Measurements from ENCODE around the gene EEF1B2. TPM values are rescaled to one million over a fixed set of nuclear protein-coding genes. Genes with fewer than 3 reads are reported as not detected.
A peak's percentile ranks its signal among the peaks of the same experiment; 100 is the strongest.

Gene EEF1B2
- total and polyA plus RNA-seq, 2 of the 13 experiments (the other 11 are each of a cell fraction or from before 2014, with no cell fraction given) = 1,284 to 1,731 TPM

DNA sequence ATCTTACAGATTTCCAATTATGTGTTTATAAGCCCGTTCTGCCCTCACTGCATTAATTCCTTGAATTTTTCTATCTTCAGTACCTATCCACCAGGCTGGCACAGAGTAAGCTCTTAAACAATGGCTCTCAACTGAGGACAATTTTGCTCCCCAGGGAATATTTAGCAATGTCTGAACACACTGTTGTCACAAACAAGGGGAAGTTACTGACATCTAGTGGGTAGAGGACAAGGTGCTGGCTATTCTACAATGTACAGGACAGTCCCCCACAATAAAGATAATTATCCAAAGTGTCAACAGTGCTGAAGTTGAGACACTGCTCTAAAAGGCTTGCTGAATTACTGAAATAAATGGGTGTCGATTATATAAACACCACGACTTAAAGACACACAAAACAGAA is 5.5 kb upstream of the EEF1B2 start (continued):
- TF ChIP-seq, protein P1, sequence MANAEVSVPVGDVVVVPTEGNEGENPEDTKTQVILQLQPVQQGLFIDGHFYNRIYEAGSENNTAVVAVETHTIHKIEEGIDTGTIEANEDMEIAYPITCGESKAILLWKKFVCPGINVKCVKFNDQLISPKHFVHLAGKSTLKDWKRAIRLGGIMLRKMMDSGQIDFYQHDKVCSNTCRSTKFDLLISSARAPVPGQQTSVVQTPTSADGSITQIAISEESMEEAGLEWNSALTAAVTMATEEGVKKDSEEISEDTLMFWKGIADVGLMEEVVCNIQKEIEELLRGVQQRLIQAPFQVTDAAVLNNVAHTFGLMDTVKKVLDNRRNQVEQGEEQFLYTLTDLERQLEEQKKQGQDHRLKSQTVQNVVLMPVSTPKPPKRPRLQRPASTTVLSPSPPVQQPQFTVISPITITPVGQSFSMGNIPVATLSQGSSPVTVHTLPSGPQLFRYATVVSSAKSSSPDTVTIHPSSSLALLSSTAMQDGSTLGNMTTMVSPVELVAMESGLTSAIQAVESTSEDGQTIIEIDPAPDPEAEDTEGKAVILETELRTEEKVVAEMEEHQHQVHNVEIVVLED (CRISPR knock-in tag; IDR thresholded peaks at IDR 0.05; ENCODE audit: borderline replicate concordance) = 0 out of 2 replicates have a peak, but pooled peaks have one; percentile 33
- TF ChIP-seq BCL6 (CRISPR knock-in tag; IDR thresholded peaks at IDR 0.05) (peak; percentile 56), SALL1 (CRISPR knock-in tag; IDR thresholded peaks at IDR 0.05) (no peak), XRCC5 (optimal IDR thresholded peaks at IDR 0.05; ENCODE audit: low read length) (peak; percentile 30), ZNF282 (IDR thresholded peaks at IDR 0.05; ENCODE audit: partially characterized antibody) (no peak), FOXJ3 (CRISPR knock-in tag; IDR thresholded peaks at IDR 0.05; ENCODE audit: borderline replicate concordance) (0 out of 2 replicates have a peak, but pooled peaks have one; percentile 29), CEBPG (CRISPR knock-in tag; IDR thresholded peaks at IDR 0.05) (peak; percentile 72), EED (CRISPR knock-in tag; IDR thresholded peaks at IDR 0.05) (no peak), CEBPB (IDR thresholded peaks at IDR 0.05; ENCODE audit: borderline replicate concordance, low read depth, low read length) (peak; percentile 58; the same call in 1 of the 2 replicates), ZNF331 (CRISPR knock-in tag; IDR thresholded peaks at IDR 0.05) (0 out of 2 replicates have a peak, but pooled peaks have one; percentile 24), ZNF264 (CRISPR knock-in tag; IDR thresholded peaks at IDR 0.05) (no peak), KLF6 (CRISPR knock-in tag; IDR thresholded peaks at IDR 0.05) (no peak), SOX5 (CRISPR knock-in tag; IDR thresholded peaks at IDR 0.05; ENCODE audit: borderline replicate concordance) (peak; percentile 21; the same call in 1 of the 2 replicates), SMAD3 (CRISPR knock-in tag; IDR thresholded peaks at IDR 0.05) (0 out of 2 replicates have a peak, but pooled peaks have one; percentile 47), SAP130 (CRISPR knock-in tag; IDR thresholded peaks at IDR 0.05; ENCODE audit: low read depth) (peak; percentile 34; the same call in 1 of the 2 replicates), FOXA1 (IDR thresholded peaks at IDR 0.05) (no peak), FOXA1 (CRISPR knock-in tag; IDR thresholded peaks at IDR 0.05) (peak; percentile 40), MED1 (CRISPR knock-in tag; IDR thresholded peaks at IDR 0.05) (0 out of 2 replicates have a peak, but pooled peaks have one; percentile 18), IRF2 (CRISPR knock-in tag; IDR thresholded peaks at IDR 0.05) (0 out of 2 replicates have a peak, but pooled peaks have one; percentile 30), ATF7 (IDR thresholded peaks at IDR 0.05) (no peak), ATF7 (CRISPR knock-in tag; IDR thresholded peaks at IDR 0.05) (no peak), KAT8 (CRISPR knock-in tag; IDR thresholded peaks at IDR 0.05) (no peak)
- TF ChIP-seq, protein P2, sequence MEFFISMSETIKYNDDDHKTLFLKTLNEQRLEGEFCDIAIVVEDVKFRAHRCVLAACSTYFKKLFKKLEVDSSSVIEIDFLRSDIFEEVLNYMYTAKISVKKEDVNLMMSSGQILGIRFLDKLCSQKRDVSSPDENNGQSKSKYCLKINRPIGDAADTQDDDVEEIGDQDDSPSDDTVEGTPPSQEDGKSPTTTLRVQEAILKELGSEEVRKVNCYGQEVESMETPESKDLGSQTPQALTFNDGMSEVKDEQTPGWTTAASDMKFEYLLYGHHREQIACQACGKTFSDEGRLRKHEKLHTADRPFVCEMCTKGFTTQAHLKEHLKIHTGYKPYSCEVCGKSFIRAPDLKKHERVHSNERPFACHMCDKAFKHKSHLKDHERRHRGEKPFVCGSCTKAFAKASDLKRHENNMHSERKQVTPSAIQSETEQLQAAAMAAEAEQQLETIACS (CRISPR knock-in tag; IDR thresholded peaks at IDR 0.05) = no peak
- TF ChIP-seq, protein P3, sequence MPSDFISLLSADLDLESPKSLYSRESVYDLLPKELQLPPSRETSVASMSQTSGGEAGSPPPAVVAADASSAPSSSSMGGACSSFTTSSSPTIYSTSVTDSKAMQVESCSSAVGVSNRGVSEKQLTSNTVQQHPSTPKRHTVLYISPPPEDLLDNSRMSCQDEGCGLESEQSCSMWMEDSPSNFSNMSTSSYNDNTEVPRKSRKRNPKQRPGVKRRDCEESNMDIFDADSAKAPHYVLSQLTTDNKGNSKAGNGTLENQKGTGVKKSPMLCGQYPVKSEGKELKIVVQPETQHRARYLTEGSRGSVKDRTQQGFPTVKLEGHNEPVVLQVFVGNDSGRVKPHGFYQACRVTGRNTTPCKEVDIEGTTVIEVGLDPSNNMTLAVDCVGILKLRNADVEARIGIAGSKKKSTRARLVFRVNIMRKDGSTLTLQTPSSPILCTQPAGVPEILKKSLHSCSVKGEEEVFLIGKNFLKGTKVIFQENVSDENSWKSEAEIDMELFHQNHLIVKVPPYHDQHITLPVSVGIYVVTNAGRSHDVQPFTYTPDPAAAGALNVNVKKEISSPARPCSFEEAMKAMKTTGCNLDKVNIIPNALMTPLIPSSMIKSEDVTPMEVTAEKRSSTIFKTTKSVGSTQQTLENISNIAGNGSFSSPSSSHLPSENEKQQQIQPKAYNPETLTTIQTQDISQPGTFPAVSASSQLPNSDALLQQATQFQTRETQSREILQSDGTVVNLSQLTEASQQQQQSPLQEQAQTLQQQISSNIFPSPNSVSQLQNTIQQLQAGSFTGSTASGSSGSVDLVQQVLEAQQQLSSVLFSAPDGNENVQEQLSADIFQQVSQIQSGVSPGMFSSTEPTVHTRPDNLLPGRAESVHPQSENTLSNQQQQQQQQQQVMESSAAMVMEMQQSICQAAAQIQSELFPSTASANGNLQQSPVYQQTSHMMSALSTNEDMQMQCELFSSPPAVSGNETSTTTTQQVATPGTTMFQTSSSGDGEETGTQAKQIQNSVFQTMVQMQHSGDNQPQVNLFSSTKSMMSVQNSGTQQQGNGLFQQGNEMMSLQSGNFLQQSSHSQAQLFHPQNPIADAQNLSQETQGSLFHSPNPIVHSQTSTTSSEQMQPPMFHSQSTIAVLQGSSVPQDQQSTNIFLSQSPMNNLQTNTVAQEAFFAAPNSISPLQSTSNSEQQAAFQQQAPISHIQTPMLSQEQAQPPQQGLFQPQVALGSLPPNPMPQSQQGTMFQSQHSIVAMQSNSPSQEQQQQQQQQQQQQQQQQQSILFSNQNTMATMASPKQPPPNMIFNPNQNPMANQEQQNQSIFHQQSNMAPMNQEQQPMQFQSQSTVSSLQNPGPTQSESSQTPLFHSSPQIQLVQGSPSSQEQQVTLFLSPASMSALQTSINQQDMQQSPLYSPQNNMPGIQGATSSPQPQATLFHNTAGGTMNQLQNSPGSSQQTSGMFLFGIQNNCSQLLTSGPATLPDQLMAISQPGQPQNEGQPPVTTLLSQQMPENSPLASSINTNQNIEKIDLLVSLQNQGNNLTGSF (CRISPR knock-in tag; IDR thresholded peaks at IDR 0.05) = no peak
- TF ChIP-seq, protein P4, sequence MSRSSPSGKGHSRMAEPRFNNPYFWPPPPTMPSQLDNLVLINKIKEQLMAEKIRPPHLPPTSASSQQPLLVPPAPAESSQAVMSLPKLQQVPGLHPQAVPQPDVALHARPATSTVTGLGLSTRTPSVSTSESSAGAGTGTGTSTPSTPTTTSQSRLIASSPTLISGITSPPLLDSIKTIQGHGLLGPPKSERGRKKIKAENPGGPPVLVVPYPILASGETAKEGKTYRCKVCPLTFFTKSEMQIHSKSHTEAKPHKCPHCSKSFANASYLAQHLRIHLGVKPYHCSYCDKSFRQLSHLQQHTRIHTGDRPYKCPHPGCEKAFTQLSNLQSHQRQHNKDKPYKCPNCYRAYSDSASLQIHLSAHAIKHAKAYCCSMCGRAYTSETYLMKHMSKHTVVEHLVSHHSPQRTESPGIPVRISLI (CRISPR knock-in tag; IDR thresholded peaks at IDR 0.05; ENCODE audit: borderline replicate concordance) = no peak
